Colonic mucosa (tissue), 4 donors: Measurements from ENCODE around the gene FKBP6. TPM values are rescaled to one million over a fixed set of nuclear protein-coding genes. Genes with fewer than 3 reads are reported as not detected.
"Not testable (repeated sequence)": the region's sequence is repeated elsewhere in the genome, so short reads cannot be mapped to it uniquely, and the experiment has no call there.

ENCODE experiments used
- DNase-seq: peaks from one replicate; pipeline ENCODE4 v3.0.0-alpha.2; 2020
- H3K27ac ChIP-seq: fragments of 200-600 bp; one replicate; pipeline ENCODE4 v1.8.0; 2021
- H3K27me3 ChIP-seq: fragments of 200-600 bp; one replicate; pipeline ENCODE4 v1.8.0; 2021
- H3K36me3 ChIP-seq: fragments of 200-600 bp; one replicate; pipeline ENCODE4 v1.8.0; 2021
- H3K4me1 ChIP-seq: fragments of 200-600 bp; one replicate; pipeline ENCODE4 v1.8.0; 2021; ENCODE audit warnings: mild to moderate bottlenecking
- H3K4me3 ChIP-seq: fragments of 200-600 bp; one replicate; pipeline ENCODE4 v1.8.0; 2021
- H3K9ac ChIP-seq, 2 donors: one replicate each; pipeline ENCODE4 v1.7.0; 2013; ENCODE audit warnings: control low read depth in 2 of 2, low read depth in 2 of 2, low read length in 2 of 2
- H3K9me3 ChIP-seq: fragments of 200-600 bp; one replicate; pipeline ENCODE4 v1.8.0; 2021
- intact Hi-C: fragments of 100-400 bp; cut with DNase I; formaldehyde crosslinking; loops from one replicate; pipeline ENCODE4 v1.14.1; 2022
- total RNA-seq, 2 donors: library from RNA; stranded (reverse); fragmentation: NEBNext Ultra II Directional in 1 of 2; extraction: Animal tissue kit (Norgen Biotek cat#: 25700) in 1 of 2; gene quantifications; one replicate each; pipeline ENCODE4 v1.2.1, GENCODE V29; 2021
- TF ChIP-seq, protein P1 (sequence below): fragments of 200-600 bp; IDR thresholded peaks from one replicate; pipeline ENCODE4 v1.8.0; 2022; ENCODE audit warnings: antibody characterized with exemption, mild to moderate bottlenecking
- donor health status: healthy.
- donor health status: DM: no; HTN: no; CAD: no.
- donor health status: DM: no; HTN: no; CAD: no.

The FKBP6 gene
- total RNA-seq, 2 donors from 2014 or later: not detected

DNA sequence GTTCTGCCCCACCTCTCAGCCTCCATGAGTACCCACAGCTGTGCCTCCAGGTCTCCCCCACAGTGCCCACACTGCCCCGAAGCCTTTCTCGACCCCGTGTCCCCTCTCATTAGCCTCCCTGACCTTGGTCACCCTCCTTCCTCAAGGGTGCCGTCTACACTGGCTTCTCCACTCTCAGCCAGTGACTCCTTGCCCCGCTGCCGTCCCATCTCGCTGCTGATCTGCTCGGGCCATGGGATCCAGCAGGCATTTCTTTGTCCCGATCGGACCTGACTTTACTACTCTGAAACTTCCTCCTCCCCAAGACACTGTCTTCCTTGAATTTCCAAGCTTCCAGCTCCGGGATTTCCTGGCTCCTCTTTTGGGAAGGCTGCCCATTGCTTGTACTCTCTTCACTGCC lies 31.3 kb downstream of the FKBP6 start:
- Histone ChIP-seq H3K9ac (no peak overlapping the region), H3K4me3 (no peak overlapping the region), H3K36me3 (no peaks in the 10 kb centered on the region), H3K27me3 (no peaks in the 10 kb centered on the region), H3K27ac (no peak overlapping the region), H3K9me3 (no peaks in the 10 kb centered on the region), H3K4me1 (no peaks in the 10 kb centered on the region)
- TF ChIP-seq, protein P1, sequence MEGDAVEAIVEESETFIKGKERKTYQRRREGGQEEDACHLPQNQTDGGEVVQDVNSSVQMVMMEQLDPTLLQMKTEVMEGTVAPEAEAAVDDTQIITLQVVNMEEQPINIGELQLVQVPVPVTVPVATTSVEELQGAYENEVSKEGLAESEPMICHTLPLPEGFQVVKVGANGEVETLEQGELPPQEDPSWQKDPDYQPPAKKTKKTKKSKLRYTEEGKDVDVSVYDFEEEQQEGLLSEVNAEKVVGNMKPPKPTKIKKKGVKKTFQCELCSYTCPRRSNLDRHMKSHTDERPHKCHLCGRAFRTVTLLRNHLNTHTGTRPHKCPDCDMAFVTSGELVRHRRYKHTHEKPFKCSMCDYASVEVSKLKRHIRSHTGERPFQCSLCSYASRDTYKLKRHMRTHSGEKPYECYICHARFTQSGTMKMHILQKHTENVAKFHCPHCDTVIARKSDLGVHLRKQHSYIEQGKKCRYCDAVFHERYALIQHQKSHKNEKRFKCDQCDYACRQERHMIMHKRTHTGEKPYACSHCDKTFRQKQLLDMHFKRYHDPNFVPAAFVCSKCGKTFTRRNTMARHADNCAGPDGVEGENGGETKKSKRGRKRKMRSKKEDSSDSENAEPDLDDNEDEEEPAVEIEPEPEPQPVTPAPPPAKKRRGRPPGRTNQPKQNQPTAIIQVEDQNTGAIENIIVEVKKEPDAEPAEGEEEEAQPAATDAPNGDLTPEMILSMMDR: no peak
- intact Hi-C loops: no loop called here
- no peak for DNase-seq

DNA sequence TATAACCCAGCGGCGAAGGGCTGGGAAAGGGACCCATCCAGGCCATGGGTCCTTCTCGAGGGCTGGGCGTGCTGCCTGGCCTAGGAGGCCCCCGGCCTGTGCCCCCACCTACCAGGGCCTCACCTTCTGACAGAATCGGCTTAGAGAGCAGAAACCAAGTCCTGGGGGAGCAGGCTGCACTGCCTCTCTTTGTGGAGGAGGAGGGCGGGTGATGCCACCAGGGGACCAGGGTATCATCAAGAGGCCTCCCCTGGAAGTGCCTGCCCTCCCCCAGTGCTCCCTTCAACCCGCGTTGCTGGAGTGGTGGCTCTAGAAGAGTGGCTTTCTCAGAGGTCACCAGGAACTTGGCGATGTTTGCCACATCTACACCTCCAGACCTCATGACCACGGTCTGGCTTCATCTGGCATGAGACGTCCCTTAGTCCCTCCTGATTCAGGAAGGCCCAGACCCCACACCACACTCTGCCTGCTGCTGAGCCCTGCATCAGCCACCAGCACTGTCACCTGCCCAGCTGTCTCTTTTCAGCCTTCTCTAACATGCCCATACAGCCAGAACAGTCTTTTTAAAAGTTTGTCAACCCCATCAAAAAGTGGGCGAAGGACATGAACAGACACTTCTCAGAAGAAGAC lies 31.9 kb downstream of the FKBP6 start:
- Histone ChIP-seq H3K4me3 (no peak overlapping the region), H3K36me3 (no peaks in the 10 kb centered on the region), H3K9me3 (no peaks in the 10 kb centered on the region), H3K4me1 (no peaks in the 10 kb centered on the region), H3K27ac (no peak overlapping the region), H3K27me3 (no peaks in the 10 kb centered on the region), H3K9ac (no peak overlapping the region)
- intact Hi-C loops: no loop called here
- TF ChIP-seq, protein P1: no peak
- DNase-seq: no peak

- intact Hi-C loops, H3K27me3 ChIP-seq, H3K4me1 ChIP-seq, H3K4me3 ChIP-seq, H3K36me3 ChIP-seq, H3K9me3 ChIP-seq, H3K9ac ChIP-seq, DNase-seq, H3K27ac ChIP-seq: not testable (repeated sequence)
These were observed 32.6 kb downstream of the FKBP6 start for GRCh38 chr7:73360590-73360989.

- H3K9me3 ChIP-seq: no peaks in the 10 kb centered on the region
- no peak for DNase-seq
- TF ChIP-seq, protein P1: no peak
- H3K27ac ChIP-seq: no peak overlapping the region
- H3K9ac ChIP-seq: no peak overlapping the region
- intact Hi-C loops: no loop called here
- H3K4me1 ChIP-seq: no peaks in the 10 kb centered on the region
- no peaks in the 10 kb centered on the region for H3K27me3 ChIP-seq
- no peak overlapping the region for H3K4me3 ChIP-seq
- H3K36me3 ChIP-seq: no peaks in the 10 kb centered on the region
These were observed 35.5 kb downstream of the FKBP6 start for GRCh38 chr7:73363225-73364005.

DNA sequence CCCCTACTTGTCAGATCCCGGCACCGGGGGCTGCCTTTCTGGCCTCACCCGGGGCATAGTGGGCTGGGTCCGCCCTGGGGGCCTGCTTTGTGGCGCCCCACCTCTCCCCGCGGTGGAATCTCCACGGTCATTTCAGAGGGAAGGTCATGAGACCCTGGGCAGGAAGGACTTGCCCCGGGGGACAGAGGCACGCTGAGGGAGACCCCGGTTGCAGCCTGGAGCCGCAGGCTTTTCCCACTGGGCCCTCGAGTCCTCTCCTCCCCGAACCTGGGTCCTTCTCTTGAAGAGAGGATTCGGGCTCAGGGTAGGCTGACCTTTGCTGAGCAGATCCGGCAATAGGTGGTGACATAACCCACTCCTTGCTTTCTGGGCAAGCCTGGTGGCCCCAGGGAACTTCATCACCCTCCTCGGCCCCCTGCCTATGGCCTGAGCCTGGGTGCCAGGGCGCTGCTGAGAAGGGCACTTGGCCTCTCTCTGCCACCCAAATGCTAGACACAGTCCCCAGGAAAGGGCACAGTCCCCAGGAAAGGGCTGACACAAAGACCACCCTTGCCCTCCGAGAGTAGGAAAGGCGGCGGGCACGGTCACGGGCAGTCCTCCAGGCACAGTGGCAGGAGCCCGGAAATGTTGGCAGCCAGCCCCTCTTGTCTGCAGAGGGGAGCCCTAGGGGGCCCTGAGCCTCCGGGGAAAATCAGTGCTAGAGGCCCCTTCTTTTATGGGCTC lies 36.2 kb downstream of the FKBP6 start:
- H3K9me3 ChIP-seq: no peaks in the 10 kb centered on the region
- H3K9ac ChIP-seq: no peak overlapping the region
- no peaks in the 10 kb centered on the region for H3K27me3 ChIP-seq
- no peak for DNase-seq
- H3K36me3 ChIP-seq: no peaks in the 10 kb centered on the region
- intact Hi-C loops: no loop called here
- no peak overlapping the region for H3K4me3 ChIP-seq
- no peak overlapping the region for H3K27ac ChIP-seq
- TF ChIP-seq, protein P1: no peak
- no peaks in the 10 kb centered on the region for H3K4me1 ChIP-seq
